AG04449 (cell line): ENCODE data around the gene PTCHD1.

Experiments used
- CTCF ChIA-PET: fragments of 350-600 bp; formaldehyde crosslinking; extraction: SDS; loops from one replicate; lab custom pipeline; 2021; ENCODE audit warnings: antibody characterized with exemption; lab: Yijun Ruan, JAX
- POLR2A ChIA-PET: fragments of 400-600, 350-600 bp; formaldehyde crosslinking; extraction: SDS; loops from one replicate; lab custom pipeline; 2020; ENCODE audit warnings: antibody characterized with exemption, inconsistent platforms; lab: Yijun Ruan, JAX
- DNase-seq: peaks from one replicate; pipeline ENCODE4 v3.0.0-alpha.2; 2010; ENCODE audit warnings: low read depth, low spot score
- H3K4me3 ChIP-seq: 2 replicates; pipeline ENCODE4 v1.5.1; 2011; ENCODE audit warnings: low read depth, mild to moderate bottlenecking, control low read depth, low read length
- TF ChIP-seq, protein P1 (sequence below): IDR thresholded peaks from one replicate; pipeline ENCODE4 v1.5.1; 2011; ENCODE audit warnings: mild to moderate bottlenecking, moderate library complexity, low read length, control low read depth, inconsistent platforms; ENCODE audit not compliant: insufficient read depth; ENCODE audit errors: missing control alignments

Gene PTCHD1

GRCh38 chrX:23344904-23345271 is 10.2 kb downstream of the PTCHD1 start:
- TF ChIP-seq, protein P1, sequence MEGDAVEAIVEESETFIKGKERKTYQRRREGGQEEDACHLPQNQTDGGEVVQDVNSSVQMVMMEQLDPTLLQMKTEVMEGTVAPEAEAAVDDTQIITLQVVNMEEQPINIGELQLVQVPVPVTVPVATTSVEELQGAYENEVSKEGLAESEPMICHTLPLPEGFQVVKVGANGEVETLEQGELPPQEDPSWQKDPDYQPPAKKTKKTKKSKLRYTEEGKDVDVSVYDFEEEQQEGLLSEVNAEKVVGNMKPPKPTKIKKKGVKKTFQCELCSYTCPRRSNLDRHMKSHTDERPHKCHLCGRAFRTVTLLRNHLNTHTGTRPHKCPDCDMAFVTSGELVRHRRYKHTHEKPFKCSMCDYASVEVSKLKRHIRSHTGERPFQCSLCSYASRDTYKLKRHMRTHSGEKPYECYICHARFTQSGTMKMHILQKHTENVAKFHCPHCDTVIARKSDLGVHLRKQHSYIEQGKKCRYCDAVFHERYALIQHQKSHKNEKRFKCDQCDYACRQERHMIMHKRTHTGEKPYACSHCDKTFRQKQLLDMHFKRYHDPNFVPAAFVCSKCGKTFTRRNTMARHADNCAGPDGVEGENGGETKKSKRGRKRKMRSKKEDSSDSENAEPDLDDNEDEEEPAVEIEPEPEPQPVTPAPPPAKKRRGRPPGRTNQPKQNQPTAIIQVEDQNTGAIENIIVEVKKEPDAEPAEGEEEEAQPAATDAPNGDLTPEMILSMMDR = no peak
- H3K4me3 ChIP-seq = no peak overlapping the region
- ChIA-PET CTCF (no interaction called here), POLR2A (no interaction called here)
- DNase-seq = no peak

DNA sequence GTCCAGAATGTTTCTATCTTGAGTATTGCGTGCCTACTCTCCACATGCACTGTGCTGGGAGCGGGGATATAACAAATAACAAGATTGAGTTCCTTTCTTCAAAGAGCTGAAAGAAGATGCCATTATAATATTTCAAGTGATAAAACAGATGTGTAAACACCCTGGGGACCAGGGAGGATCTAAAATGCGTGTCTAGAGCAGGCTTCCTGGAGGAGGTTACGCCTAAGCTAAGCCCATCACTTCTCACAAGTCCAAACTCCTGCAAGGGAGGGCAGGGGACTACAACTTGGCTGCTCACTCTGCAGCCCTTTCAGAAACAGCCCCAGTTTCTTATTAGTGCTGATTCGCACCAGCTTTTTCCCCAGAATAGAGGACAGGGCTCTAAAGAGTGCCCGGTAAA is 21.5 kb downstream of the PTCHD1 start:
- TF ChIP-seq, protein P1 = no peak
- POLR2A ChIA-PET = no interaction called here
- CTCF ChIA-PET = no interaction called here
- H3K4me3 ChIP-seq = no peak overlapping the region
- no peak for DNase-seq

DNA sequence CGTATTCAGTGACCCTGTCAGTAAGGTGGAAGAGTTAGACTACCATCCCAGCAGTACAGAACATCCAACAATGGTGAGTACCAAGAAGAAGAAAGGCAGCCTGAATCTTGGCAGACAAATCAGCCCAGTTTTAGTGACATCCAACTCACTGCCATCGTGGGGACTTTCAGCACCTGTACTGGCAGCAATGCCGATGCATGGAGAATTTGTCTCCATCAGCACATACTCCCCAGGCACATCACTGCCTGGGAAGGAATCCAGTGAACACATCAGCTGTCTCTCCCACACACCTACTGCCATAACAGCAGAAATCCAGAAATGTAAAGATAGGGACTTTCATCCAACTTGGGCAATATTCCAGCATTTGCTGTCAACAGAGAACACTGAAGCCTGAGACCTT is 29.8 kb downstream of the PTCHD1 start:
- CTCF ChIA-PET = no interaction called here
- POLR2A ChIA-PET = no interaction called here

GRCh38 chrX:23365541-23365940 is 30.9 kb downstream of the PTCHD1 start:
- no peak for DNase-seq
- H3K4me3 ChIP-seq = no peak overlapping the region
- ChIA-PET CTCF (no interaction called here), POLR2A (no interaction called here)
- TF ChIP-seq, protein P1 = no peak

More for the DNA sequence above, 29.8 kb downstream of the PTCHD1 start:
- TF ChIP-seq, protein P1 = no peak
- DNase-seq = no peak
- no peak overlapping the region for H3K4me3 ChIP-seq

GRCh38 chrX:23366914-23367313 is 32.3 kb downstream of the PTCHD1 start:
- POLR2A ChIA-PET = no interaction called here
- CTCF ChIA-PET = no interaction called here
- no peak overlapping the region for H3K4me3 ChIP-seq
- TF ChIP-seq, protein P1 = no peak
- no peak for DNase-seq

- no peak overlapping the region for H3K4me3 ChIP-seq
- DNase-seq = no peak
- TF ChIP-seq, protein P1 = no peak
- CTCF ChIA-PET = no interaction called here
- POLR2A ChIA-PET = no interaction called here
Measured at GRCh38 chrX:23369027-23369426, 34.4 kb downstream of the PTCHD1 start.
